HT1080 (cell line): Measurements from ENCODE around the gene KLHL17. TPM values are rescaled to one million over a fixed set of nuclear protein-coding genes. Genes with fewer than 3 reads are reported as not detected.
"Not testable (repeated sequence)": the region's sequence is repeated elsewhere in the genome, so short reads cannot be mapped to it uniquely, and the experiment has no call there.

Source experiments
- DNase-seq: peaks from one replicate; pipeline ENCODE4 v3.0.0-alpha.2; 2015; ENCODE audit warnings: low read depth
- total RNA-seq: library from RNA; depleted of rRNA; stranded (reverse); fragments of >200 nt; shearing (Covaris generic); gene quantifications from 2 replicates; pipeline ENCODE4 v1.2.3, GENCODE V29; 2014

KLHL17 gene
- total RNA-seq, 1 experiment from 2014 or later = 10.7 TPM

DNA sequence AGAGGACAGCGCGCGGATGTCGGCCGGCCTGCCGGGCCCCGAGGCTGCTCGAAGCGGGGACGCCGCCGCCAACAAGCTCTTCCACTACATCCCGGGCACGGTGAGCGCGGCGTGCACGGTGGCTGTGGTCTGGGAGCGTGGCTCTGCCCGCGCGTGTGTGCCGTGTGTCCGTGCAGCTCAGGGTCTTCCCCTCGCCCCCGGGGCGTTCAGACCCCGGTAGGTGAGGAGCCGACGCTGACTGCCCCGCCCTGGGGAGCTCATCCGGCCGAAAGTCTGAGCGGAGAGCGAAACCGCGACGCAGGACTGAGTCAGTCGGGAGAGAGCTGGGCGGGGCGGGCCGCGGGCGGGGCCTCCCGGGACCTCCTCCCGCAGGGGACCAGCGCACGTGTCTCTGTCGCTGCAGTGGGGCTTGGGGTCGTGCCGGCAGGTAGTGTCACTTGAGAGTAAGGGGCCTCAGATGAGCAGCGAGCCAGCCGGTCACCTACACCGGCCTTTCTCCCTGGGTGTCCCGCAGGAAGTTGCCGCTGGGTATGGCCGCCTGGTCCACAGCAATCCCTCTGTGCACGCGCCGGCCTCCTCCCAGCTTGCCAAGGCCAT is 6.4 kb downstream of the KLHL17 start:
- peak; percentile 71 for DNase-seq

GRCh38 chr1:967466-968343 is 7.3 kb downstream of the KLHL17 start:
- no peak for DNase-seq

DNA sequence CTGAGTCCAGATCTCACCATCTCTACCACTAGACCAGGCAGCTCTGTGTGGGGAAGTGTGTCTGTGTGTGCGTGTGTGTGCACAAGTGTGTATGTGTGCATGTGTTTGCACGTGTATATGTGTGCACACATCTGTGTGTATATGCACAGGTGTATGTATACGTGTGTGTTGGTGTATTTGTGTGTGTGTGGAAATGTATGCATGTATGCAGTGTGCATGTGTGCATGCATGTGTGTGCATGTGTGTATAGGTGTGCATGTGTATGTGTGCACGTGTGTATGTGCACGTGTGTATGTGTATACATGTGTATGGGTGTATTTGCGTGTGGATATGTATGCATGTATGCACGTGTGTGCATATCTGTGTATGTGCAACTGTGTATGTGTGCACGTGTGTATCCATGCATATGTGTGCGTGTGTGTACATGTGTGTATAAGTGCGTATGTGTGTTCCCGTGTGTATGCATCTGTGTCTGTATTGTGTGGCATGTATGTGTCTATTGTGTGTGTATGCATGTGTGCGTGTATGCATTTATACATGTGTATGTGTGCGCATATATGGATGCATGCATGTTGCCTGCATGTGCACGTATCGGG is 9.0 kb downstream of the KLHL17 start:
- DNase-seq = no peak

GRCh38 chr1:970242-970972 is 10.0 kb downstream of the KLHL17 start:
- DNase-seq = no peak

- no peak for DNase-seq
Observed at GRCh38 chr1:970973-971730, 10.8 kb downstream of the KLHL17 start.

- no peak for DNase-seq
Observed at GRCh38 chr1:971751-972506, 11.5 kb downstream of the KLHL17 start.

- DNase-seq = no peak
Observed at GRCh38 chr1:972726-973458, 12.5 kb downstream of the KLHL17 start.

- DNase-seq = no peak
Observed at GRCh38 chr1:973459-974292, 13.3 kb downstream of the KLHL17 start.

DNA sequence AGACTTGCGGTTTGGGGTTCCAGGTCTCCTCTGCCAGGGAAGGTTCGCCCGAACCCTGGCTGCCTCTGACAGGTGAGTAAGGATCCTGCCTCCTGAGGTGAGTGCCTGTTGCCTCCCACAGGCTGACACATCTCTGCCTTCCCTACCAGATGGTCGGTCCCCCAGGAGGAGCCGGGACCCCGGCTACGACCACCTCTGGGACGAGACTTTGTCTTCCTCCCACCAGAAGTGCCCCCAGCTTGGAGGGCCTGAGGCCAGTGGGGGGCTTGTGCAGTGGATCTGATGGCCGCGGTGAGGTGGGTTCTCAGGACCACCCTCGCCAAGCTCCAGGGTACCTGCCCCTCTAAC is 13.9 kb downstream of the KLHL17 start:
- no peak for DNase-seq

- DNase-seq = no peak
Observed at GRCh38 chr1:974687-975328, 14.4 kb downstream of the KLHL17 start.

DNA sequence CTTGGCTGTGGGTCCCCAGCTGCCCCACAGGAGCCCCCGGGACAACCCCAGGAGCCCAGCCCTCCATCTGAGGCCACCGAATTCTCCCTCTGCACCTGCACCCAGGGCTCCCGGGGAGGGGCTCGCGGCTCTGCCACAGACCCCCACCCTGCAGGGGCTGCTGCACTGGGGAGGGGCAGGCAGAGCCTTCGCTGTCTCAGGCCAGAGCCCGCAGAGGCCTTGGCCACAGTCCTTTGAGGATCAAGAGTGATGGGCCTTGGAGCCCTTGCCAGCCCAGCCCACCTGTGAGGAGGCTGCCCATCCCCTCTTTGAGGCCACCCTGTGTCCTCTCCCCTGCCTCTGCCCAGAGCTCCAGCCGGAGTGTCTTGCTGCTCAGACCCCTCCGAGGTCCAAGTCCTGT is 15.0 kb downstream of the KLHL17 start:
- DNase-seq = no peak

DNA sequence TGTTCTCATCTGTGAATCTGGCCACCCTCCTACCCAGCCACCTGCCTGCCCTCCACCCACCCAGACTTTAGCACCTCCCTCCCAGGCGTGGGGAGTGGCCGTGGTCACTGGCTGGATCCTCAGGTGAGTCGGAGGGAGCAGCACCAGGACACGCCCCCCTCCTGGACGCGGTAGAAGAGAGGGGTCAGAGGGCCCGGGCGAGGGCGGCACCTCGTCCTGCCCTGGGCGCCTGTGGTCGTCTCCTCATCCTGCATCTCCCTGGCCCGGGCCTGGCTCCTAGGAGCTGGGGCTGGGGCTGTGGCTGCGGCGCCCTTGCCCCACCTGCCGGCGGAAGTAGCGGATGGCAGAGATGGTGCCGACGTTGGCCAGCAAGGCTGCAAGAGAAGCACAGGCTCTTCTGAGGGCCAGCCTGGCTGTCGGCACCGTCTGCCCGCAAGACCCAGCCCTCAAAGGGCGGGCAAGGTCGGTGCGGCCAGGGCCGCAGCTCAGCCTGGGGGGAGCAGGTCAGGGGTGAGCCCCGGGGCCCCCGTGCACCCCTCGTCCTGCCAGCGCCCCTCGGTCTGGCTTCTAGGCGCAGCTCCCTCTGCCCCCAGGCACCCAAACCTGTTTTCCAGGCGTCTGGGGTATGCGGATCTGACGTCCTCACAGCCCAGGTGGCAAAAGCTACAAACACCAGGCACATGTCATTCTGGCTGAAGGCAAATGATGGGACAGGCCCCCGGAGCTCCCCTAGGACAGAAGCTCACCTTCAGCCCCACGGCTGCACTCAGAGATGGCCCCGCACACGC is 15.7 kb downstream of the KLHL17 start:
- DNase-seq = peak; percentile 83

- not testable (repeated sequence) for DNase-seq
Observed at GRCh38 chr1:976791-977190, 16.4 kb downstream of the KLHL17 start.

DNA sequence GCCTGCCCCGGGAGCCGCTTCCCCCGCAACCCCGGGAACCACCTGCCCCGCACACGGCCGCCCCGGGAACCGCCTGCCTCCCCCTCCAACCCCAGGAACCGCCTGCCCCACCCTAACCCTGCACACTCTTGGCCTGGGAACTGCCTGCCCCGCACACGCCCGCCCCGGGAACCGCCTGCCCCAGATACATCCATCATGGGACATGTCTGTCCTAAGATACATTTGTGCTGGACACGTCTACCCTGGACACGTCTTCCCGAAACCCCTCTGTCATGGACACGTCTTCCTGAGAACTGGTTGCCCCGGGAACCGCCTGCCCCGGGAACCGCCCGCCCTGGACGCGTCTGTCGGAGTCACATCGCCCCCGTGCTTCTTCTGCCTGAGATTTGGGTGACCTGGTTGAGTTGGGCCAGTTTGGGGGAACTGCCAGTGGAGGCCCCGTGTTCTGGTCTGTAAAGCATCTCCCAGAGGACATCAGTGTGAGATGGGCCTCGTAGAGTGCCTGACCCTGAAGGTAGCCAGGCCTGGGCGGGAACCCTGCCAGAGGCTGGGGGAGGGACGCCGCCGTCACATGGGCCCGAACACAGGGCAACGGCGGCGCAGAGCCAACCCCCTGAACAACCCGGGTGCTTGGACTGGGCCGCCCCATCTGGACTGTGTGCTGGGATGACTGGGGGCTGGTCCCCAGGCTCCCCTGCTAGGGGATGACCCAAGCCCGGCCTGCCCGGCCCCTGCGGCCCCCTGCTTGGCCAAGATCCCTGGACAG is 17.9 kb downstream of the KLHL17 start:
- no peak for DNase-seq

- DNase-seq = no peak
Observed at GRCh38 chr1:978835-979743, 18.7 kb downstream of the KLHL17 start.

- DNase-seq = no peak
Observed at GRCh38 chr1:979744-980072, 19.3 kb downstream of the KLHL17 start.
